Measurements from ENCODE around the gene GSTM4.

DNA sequence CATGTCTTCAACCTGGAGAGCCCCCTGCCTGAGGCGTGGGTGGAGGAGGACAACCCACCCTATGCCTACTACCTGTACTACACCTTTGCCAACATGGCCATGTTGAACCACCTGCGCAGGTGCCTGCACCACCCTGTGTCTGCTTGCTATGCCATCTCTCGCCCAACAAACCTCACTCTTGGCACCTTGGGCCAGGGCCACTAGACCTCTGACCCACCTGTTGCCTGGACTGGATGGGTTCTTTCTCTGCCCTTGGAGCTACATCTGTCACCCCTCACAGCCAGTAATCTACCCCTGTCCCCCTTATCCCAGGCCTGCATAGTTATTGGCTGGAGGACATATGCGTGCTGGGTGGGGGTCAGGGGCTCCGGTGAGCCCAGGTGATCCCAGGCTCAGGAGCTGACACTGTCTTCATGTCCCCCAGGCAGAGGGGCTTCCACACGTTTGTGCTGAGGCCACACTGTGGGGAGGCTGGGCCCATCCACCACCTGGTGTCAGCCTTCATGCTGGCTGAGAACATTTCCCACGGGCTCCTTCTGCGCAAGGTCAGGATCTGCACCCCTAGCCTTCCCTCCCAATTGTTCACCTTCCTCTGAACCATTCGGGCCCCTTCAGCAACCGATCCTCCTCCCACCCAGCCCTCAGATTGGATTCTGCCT lies 26.4 kb upstream of the GSTM4 start:
- TF ChIP-seq CTCF (IDR thresholded peaks at IDR 0.05) (no peak), POLR2AphosphoS5 (IDR thresholded peaks at IDR 0.05) (no peak)
